Colon (tissue), 2 donors: Measurements from ENCODE around the gene COMTD1.
"Not testable (repeated sequence)": the region's sequence is repeated elsewhere in the genome, so short reads cannot be mapped to it uniquely, and the experiment has no call there.

Experiments used
- FAIRE-seq: peaks from 2 replicates; lab custom pipeline; 2012; peaks lifted over from hg19 to GRCh38; lab: Jason Lieb, UNC
- donor health status: control.
- donor health status: control.

COMTD1 gene

GRCh38 chr10:75195035-75195763, 40.6 kb downstream of the COMTD1 start:
- no peak for FAIRE-seq

GRCh38 chr10:75194625-75195024, 41.1 kb downstream of the COMTD1 start:
- not testable (repeated sequence) for FAIRE-seq

GRCh38 chr10:75191821-75192568, 43.8 kb downstream of the COMTD1 start:
- no peak for FAIRE-seq

GRCh38 chr10:75189266-75190096, 46.3 kb downstream of the COMTD1 start:
- no peak for FAIRE-seq

GRCh38 chr10:75188522-75188921, 47.2 kb downstream of the COMTD1 start:
- FAIRE-seq, result not testable (repeated sequence)

- FAIRE-seq, result no peak
These were observed 47.8 kb downstream of the COMTD1 start for GRCh38 chr10:75187961-75188426.

- no peak for FAIRE-seq
These were observed 49.4 kb downstream of the COMTD1 start for GRCh38 chr10:75186310-75186709.
